SU-DHL-6 (cell line): Measurements from ENCODE around the gene TTLL13.

Experiments
- EZH2phosphoT487 ChIP-seq: fragments of 200-600 bp; sonication (generic), shearing (Covaris generic); conservative IDR thresholded peaks from 2 replicates; pipeline ENCODE4 v1.6.1; 2018; ENCODE audit warnings: mild to moderate bottlenecking, antibody characterized with exemption, low read length, moderate library complexity, mixed read lengths
- TF ChIP-seq, protein P1 (sequence below): fragments of 200-600 bp; sonication (generic); IDR thresholded peaks from one replicate; pipeline ENCODE4 v1.5.1; 2017; ENCODE audit warnings: antibody characterized with exemption, mild to moderate bottlenecking, low read length, moderate library complexity; ENCODE audit not compliant: insufficient read depth, poor library complexity, severe bottlenecking

DNA sequence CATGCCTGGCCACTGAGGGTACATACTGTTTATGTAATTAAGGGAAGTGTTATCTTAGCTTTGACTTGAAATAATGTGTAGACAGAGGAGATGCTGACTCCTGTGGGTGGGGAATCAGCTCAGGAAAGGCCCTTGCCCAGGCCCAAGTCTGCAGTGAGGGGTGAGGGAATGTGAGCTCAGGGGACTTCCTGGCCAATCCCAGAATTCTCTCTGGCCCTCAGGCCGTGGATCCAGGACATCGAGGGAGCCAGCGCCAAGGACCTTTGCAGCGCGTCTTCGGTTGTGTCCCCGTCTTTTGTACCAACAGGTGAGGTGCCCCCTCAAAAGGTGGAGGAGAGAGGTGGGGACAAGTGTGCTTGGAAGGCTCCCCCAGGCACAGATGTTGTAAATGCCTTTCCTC, 22.0 kb upstream of the TTLL13 start:
- TF ChIP-seq, protein P1, sequence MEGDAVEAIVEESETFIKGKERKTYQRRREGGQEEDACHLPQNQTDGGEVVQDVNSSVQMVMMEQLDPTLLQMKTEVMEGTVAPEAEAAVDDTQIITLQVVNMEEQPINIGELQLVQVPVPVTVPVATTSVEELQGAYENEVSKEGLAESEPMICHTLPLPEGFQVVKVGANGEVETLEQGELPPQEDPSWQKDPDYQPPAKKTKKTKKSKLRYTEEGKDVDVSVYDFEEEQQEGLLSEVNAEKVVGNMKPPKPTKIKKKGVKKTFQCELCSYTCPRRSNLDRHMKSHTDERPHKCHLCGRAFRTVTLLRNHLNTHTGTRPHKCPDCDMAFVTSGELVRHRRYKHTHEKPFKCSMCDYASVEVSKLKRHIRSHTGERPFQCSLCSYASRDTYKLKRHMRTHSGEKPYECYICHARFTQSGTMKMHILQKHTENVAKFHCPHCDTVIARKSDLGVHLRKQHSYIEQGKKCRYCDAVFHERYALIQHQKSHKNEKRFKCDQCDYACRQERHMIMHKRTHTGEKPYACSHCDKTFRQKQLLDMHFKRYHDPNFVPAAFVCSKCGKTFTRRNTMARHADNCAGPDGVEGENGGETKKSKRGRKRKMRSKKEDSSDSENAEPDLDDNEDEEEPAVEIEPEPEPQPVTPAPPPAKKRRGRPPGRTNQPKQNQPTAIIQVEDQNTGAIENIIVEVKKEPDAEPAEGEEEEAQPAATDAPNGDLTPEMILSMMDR, result no peak
- TF ChIP-seq EZH2phosphoT487, result no peak
